ENCODE measurements around the gene GSTK1. TPM values are rescaled to one million over a fixed set of nuclear protein-coding genes. Genes with fewer than 3 reads are reported as not detected.

Gene GSTK1
- total and polyA plus RNA-seq, 2 of the 8 experiments (the other 6 are each of a cell fraction or from before 2014, with no cell fraction given) = 25.5 to 32.5 TPM

GRCh38 chr7:143286522-143286890, 23.3 kb downstream of the GSTK1 start (continued):
- TF ChIP-seq SP2 (IDR thresholded peaks at IDR 0.05; ENCODE audit: low read length) = no peak
